Heart left ventricle (tissue), 16 donors: Measurements from ENCODE around the gene RAB11FIP4. TPM values are rescaled to one million over a fixed set of nuclear protein-coding genes. Genes with fewer than 3 reads are reported as not detected.

Source experiments
- ATAC-seq, 4 donors: fragments of 200-7000 bp; cut with Tn5 transposase; one replicate each; pipeline ENCODE4 v1.9.1; 2020 to 2022; ENCODE audit warnings: moderate library complexity in 4 of 4, mild to moderate bottlenecking in 3 of 4, moderate number of reproducible peaks in 1 of 4
- DNase-seq, 5 donors: peaks; one replicate each; pipeline ENCODE4 v3.0.0-alpha.2; 2020
- H3K27ac ChIP-seq, 12 donors: fragments of 200-600 bp; sonication (generic) in 4 of 12; one replicate each; pipeline versions ENCODE4 v1.5.0 to v1.8.0; 2016 to 2022; ENCODE audit warnings: mild to moderate bottlenecking in 2 of 12
- H3K27me3 ChIP-seq, 9 donors: fragments of 200-600 bp; sonication (generic) in 2 of 9; one replicate each; pipeline versions ENCODE4 v1.5.1 to v1.8.0; 2016 to 2022; ENCODE audit warnings: mild to moderate bottlenecking in 3 of 9
- H3K36me3 ChIP-seq, 9 donors: fragments of 200-600 bp; sonication (generic) in 2 of 9; one replicate each; pipeline versions ENCODE4 v1.5.0 to v1.8.0; 2018 to 2022; ENCODE audit warnings: mild to moderate bottlenecking in 2 of 9
- H3K4me1 ChIP-seq, 12 donors: fragments of 200-600 bp; sonication (generic) in 4 of 12; one replicate each; pipeline versions ENCODE4 v1.5.0 to v1.8.0; 2016 to 2022; ENCODE audit warnings: mild to moderate bottlenecking in 3 of 12
- H3K4me3 ChIP-seq, 12 donors: fragments of 200-600 bp; sonication (generic) in 4 of 12; one replicate each; pipeline versions ENCODE4 v1.5.0 to v1.8.0; 2017 to 2022; ENCODE audit warnings: mild to moderate bottlenecking in 9 of 12, moderate library complexity in 4 of 12
- H3K9me3 ChIP-seq, 12 donors: fragments of 200-600 bp; sonication (generic) in 4 of 12; one replicate each; pipeline versions ENCODE4 v1.5.0 to v1.8.0; 2016 to 2022; ENCODE audit warnings: mild to moderate bottlenecking in 1 of 12
- POLR2A ChIP-seq, 2 donors: fragments of 450-650 bp; IDR thresholded peaks; one replicate each; pipeline ENCODE4 v1.6.1; 2017; ENCODE audit warnings: antibody characterized with exemption in 2 of 2, mild to moderate bottlenecking in 2 of 2, moderate library complexity in 2 of 2
- WGBS, 4 donors: extraction: QIAGEN DNeasy Blood & Tissue Kit in 2 of 4; methylation state at CpG; one replicate each; pipeline versions ENCODE4 v1.1.5 to v1.1.7; 2013 to 2018; 5-methylcytosine and 5-hydroxymethylcytosine counted together
- intact Hi-C, 10 donors: fragments of 100-400 bp; cut with DNase I; formaldehyde crosslinking; loops; one replicate each; pipeline versions ENCODE4 v1.11.1 to v1.14.2; 2022
- polyA plus RNA-seq, 2 donors: library from polyadenylated mRNA; stranded (reverse); fragments of 200-250 nt; gene quantifications; one replicate each; pipeline ENCODE4 v1.2.3, GENCODE V29; 2013
- total RNA-seq, 9 donors: library from RNA; depleted of rRNA in 2 of 9; stranded (reverse); fragments of >200 nt in 2 of 9; fragmentation: NEBNext Ultra II Directional in 3 of 9; extraction: Animal tissue kit (Norgen Biotek cat#: 25700) in 3 of 9; gene quantifications; one replicate each; pipeline versions ENCODE4 v1.1.0 to v1.2.4, GENCODE V29; 2016 to 2023
- TF ChIP-seq, protein P1 (sequence below), 12 donors: fragments of 200-600 bp; sonication (generic) in 4 of 12; IDR thresholded peaks; one replicate each; pipeline versions ENCODE4 v1.5.0 to v1.8.0; 2018 to 2022; ENCODE audit warnings: antibody characterized with exemption in 12 of 12, mild to moderate bottlenecking in 5 of 12
- donor health status: ischemic (EF 13 %, LVEDD 7.1; RV severe dilation, severe dysfunction).
- donor health status: healthy with polysubstance abuse.
- donor health status: DM: no; HTN: yes; CAD: no.
- donor health status: DM: no; HTN: no; CAD: no.
- donor health status: ischemic (EF 25% LVEDD 6.9; RV normal size, moderate dysfunction).
- donor health status: ischemic (EF 25% LVEDD 5.7; RV mildly dilated, moderate dysfunction).
- donor health status: healthy.
- donor health status: DM: yes; HTN: yes; CAD: no.
- donor health status: ischemic (EF 35%, LVEDD 5.7; RV mildly dilated, moderate dysfunction).
- donor health status: nonischemic (EF 11% LVEDD 7.7; RV severe dilation, severe dysfunction).
- donor health status: DM: yes; HTN: yes; CAD: no.
- donor health status: PGD.
- donor health status: ischemic (EF 29% LVEDD 5.4; RV normal size, mild dysfunction).
- donor health status: nonischemic (EF 23%, LVEDD 6.1; RV moderate dilation, normal function).

Gene RAB11FIP4
- total and polyA plus RNA-seq, 11 donors: 1.5 to 13.7 (median 8.3) TPM

DNA sequence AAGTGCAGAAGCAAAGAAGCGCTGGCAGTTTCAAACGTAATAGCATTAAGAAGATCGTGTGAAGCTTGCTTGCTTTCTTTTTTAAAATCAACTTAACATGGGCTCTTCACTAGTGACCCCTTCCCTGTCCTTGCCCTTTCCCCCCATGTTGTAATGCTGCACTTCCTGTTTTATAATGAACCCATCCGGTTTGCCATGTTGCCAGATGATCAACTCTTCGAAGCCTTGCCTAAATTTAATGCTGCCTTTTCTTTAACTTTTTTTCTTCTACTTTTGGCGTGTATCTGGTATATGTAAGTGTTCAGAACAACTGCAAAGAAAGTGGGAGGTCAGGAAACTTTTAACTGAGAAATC, 17.4 kb upstream of the RAB11FIP4 start:
- ATAC-seq (peak in 2 of 4 donors; percentile 12 to 39), DNase-seq (no peak)
- H3K27me3 ChIP-seq: no peaks in the 10 kb centered on the region
- H3K9me3 ChIP-seq: no peaks in the 10 kb centered on the region
- no peak for TF ChIP-seq POLR2A (IDR thresholded peaks at IDR 0.05)
- TF ChIP-seq, protein P1, sequence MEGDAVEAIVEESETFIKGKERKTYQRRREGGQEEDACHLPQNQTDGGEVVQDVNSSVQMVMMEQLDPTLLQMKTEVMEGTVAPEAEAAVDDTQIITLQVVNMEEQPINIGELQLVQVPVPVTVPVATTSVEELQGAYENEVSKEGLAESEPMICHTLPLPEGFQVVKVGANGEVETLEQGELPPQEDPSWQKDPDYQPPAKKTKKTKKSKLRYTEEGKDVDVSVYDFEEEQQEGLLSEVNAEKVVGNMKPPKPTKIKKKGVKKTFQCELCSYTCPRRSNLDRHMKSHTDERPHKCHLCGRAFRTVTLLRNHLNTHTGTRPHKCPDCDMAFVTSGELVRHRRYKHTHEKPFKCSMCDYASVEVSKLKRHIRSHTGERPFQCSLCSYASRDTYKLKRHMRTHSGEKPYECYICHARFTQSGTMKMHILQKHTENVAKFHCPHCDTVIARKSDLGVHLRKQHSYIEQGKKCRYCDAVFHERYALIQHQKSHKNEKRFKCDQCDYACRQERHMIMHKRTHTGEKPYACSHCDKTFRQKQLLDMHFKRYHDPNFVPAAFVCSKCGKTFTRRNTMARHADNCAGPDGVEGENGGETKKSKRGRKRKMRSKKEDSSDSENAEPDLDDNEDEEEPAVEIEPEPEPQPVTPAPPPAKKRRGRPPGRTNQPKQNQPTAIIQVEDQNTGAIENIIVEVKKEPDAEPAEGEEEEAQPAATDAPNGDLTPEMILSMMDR (IDR thresholded peaks at IDR 0.05): no peak
- 76 to 82% (median 78%) methylated on average over 6 of the region's 6 CpGs for WGBS, 4 donors
- peak overlapping the region in 1 of 12 donors; percentile 68 for H3K27ac ChIP-seq
- H3K36me3 ChIP-seq: peaks cover 0 to 66% (median 44%) of the 10 kb centered on the region in 9 donors
- peak overlapping the region in 1 of 12 donors; percentile 12 for H3K4me3 ChIP-seq
- intact Hi-C loops: no loop called here
- peaks cover 0 to 35% (median 1%) of the 10 kb centered on the region in 12 donors for H3K4me1 ChIP-seq

DNA sequence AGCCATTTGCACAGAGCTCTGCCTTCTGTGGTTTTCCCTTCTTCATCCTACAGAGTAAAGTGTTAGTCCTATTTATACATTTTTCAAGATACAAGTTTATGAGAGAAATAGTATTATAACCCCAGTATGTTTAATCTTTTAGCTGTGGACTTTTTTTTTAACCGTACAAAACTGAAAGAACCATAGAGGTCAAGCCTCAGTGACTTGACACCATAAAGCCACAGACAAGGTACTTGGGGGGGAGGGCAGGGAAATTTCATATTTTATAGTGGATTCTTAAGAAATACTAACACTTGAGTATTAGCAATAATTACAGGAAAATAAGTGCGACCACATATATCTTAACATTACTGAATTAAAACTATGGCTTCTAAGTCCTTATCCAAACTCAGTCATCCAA, 17.0 kb upstream of the RAB11FIP4 start:
- WGBS, 4 donors: 95 to 98% (median 96%) methylated on average over 2 of the region's 2 CpGs
- Histone ChIP-seq H3K4me1 (peaks cover 0 to 35% (median 1%) of the 10 kb centered on the region in 12 donors), H3K9me3 (no peaks in the 10 kb centered on the region), H3K4me3 (no peak overlapping the region), H3K27me3 (no peaks in the 10 kb centered on the region), H3K36me3 (peaks cover 0 to 66% (median 40%) of the 10 kb centered on the region in 9 donors), H3K27ac (peak overlapping the region in 1 of 12 donors; percentile 68)
- TF ChIP-seq POLR2A (IDR thresholded peaks at IDR 0.05): no peak
- TF ChIP-seq, protein P1 (IDR thresholded peaks at IDR 0.05): no peak
- ATAC-seq: no peak
- no peak for DNase-seq
- intact Hi-C loops: no loop called here

DNA sequence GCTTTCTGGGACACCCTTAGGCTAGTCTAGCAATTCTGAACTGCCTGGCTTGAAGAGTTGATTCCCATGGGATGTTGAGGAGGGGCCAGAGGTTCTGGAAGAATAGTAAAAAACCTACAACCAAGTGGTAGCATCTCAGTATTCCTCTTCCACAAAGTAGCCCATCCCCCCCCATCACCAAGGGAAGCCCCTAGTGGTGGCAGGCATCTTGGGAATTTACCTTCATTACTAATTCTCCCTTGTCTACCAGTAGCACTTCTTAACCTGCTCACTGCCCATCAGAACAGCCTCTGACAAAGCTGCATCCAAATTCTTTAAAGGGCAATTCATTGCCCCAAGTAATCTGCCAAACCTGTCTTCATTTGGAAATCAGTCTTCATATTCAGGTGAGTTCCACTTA, 12.8 kb upstream of the RAB11FIP4 start:
- no peak overlapping the region for H3K27ac ChIP-seq
- intact Hi-C loops: no loop called here

DNA sequence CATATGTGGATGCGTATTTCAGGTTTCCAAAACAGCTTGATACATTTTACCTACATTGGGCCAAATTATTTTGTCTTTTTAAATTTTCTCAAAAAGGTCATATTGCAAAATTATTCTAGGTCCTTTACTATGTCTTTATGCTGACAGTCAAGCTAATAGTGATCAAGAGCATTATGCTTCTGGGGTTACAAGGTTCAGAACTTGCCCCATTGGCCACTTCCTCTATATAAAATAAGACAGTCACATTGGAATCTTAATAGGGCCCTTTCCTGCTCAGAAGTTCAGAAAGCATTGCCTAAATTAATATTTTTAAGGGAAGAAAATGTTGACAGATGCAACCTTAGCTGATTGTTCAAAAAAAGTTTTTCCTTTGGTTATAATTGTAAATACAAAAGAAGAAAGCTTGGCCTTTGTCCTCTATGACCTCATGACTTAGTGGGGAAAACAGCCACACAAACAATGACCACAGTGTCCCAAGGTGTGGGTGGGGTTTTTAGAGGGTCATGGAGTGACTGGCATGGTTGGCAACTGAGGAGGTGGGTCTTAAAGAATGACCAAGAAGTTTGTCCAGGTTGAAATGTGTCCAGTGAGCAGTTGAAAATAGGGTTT, 11.8 kb upstream of the RAB11FIP4 start:
- H3K36me3 ChIP-seq: peaks cover 0 to 54% (median 35%) of the 10 kb centered on the region in 9 donors
- no peaks in the 10 kb centered on the region for H3K27me3 ChIP-seq
- DNase-seq (no peak), ATAC-seq (no peak)
- H3K9me3 ChIP-seq: no peaks in the 10 kb centered on the region
- WGBS, 4 donors: 94 to 100% (median 98%) methylated on average over 1 of the region's 1 CpG
- no peak overlapping the region for H3K4me3 ChIP-seq
- no peak overlapping the region for H3K27ac ChIP-seq
- intact Hi-C loops: no loop called here
- no peaks in the 10 kb centered on the region for H3K4me1 ChIP-seq
- TF ChIP-seq POLR2A (IDR thresholded peaks at IDR 0.05): no peak
- TF ChIP-seq, protein P1 (IDR thresholded peaks at IDR 0.05): no peak

More for the DNA sequence above, 12.8 kb upstream of the RAB11FIP4 start:
- Histone ChIP-seq H3K9me3 (no peaks in the 10 kb centered on the region), H3K4me3 (no peak overlapping the region), H3K36me3 (peaks cover 0 to 64% (median 45%) of the 10 kb centered on the region in 9 donors), H3K27me3 (no peaks in the 10 kb centered on the region), H3K4me1 (peaks cover 0 to 2% (median 0%) of the 10 kb centered on the region in 12 donors)
- no peak for ATAC-seq
- TF ChIP-seq, protein P1 (IDR thresholded peaks at IDR 0.05): no peak
- no peak for TF ChIP-seq POLR2A (IDR thresholded peaks at IDR 0.05)
- DNase-seq: no peak
